Measurements from ENCODE around the gene NRG2.

Gene NRG2

DNA sequence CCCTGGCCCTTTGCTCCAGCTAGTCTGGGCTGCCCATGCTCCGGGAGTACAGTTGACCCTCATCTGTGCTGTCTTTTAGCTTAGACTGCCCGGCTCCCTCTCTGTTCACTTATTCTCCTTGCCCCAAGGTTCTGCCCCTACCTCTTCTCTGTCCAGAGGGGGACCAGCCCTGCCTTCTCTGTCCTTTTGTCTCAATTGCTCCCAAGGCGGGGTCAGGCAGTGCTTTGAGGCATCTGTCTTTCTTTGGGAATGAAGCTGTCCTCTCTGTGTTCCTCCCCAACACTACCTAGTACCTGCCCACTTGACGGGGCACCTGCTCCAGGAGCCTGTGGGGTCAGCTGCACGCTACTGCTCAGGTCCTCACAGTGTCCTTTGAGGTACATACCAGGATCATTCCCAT lies 188.1 kb downstream of the NRG2 start:
- DNase-seq (ENCODE audit: low spot score) = no peak

DNA sequence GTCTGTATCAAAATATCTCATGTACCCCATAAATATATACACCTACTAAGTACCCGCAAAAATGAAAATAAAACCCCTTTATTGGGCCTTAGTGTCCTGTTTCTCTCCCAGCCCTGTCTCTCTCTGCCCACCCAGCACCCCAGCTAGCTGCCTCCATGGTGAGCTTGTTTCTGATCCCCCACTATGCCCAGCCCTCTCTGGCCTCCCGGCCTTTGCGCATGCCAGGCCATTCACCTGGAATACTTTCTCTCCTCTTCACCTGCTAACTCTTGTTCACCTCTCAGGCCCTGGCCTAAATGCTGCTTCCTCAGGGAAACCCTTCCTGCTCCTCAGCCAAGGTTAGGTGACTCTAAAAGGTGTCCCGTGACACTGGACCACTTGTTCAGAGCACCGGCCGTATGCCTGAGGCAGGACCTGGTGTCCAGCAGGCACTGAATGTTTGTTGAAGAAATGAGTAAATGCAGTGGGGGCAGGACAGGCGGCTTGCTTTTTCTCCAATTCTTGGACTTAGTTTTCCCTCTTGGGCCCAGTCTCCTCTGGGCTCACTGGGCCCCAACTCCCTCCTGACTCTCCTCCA lies 189.0 kb downstream of the NRG2 start:
- no peak for DNase-seq (ENCODE audit: low spot score)

DNA sequence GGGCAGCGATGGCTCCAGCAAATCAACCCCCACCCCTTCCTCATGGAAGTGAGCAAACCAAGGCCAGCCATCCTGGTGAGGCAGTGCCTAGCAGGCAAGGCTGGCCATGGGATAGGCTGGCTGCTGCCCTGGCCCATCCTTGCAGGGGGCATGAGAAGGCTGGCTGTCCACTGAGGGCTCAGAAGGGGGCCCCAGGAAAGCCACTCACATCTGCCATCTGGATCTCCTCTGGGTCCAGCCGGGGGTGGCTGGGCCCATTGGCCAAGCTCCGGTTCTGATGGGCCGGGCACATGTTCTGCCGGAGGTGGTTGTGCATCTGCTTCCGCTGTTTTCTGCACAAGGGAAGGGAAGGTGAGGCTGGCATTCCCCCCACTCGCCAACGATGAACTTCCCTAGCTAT lies 190.4 kb downstream of the NRG2 start:
- no peak for DNase-seq (ENCODE audit: low spot score)

DNA sequence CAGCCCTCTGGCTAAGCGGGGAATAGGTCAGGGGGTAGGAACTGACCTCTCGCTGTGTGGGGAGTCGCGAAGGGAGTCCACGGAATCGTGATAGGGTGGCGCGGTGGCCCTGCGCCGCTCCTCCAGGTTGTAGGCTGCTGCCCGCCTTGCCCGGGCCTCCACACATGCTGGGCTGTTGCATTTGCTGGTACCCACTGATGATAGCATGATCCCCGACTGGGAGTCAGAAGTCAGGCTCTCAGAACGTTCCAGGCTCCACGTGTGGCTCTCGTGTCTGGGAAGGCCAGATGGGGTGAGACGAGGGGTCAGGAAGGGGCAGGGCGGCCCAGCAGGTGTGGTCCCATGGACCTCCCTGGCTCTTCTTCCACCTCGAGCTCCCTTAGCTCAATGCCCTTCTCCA lies 191.5 kb downstream of the NRG2 start:
- DNase-seq (ENCODE audit: low spot score) = no peak

DNA sequence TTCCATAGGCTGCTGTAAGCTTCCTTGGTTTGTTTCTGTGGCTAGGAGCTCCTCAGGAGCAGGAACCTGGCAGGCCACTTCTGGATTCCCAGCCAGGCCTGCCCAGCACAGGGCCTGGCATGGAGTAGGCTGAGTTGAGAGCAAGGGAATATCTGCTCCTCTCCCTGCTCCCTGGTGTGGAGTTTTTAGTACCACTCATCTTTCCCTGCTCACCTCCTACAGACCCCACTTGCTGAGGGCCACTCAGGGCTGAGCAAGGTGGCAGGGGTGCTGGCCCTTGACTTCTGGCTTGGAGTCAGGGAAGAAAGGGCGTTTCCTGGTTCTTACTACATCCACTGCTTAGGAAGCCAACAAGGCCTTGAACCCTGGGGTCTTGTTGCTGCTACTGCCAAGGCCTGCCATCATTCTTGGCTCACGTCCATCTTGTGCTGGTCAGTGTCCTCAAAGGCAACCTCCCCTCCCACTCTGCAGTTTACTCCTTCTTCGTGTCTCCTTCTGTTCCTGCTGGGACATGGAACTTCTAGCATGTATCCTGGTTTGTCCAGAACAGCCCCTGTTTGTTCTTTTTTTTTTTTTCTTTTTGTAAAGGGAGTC lies 192.6 kb downstream of the NRG2 start:
- DNase-seq (ENCODE audit: low spot score) = no peak

DNA sequence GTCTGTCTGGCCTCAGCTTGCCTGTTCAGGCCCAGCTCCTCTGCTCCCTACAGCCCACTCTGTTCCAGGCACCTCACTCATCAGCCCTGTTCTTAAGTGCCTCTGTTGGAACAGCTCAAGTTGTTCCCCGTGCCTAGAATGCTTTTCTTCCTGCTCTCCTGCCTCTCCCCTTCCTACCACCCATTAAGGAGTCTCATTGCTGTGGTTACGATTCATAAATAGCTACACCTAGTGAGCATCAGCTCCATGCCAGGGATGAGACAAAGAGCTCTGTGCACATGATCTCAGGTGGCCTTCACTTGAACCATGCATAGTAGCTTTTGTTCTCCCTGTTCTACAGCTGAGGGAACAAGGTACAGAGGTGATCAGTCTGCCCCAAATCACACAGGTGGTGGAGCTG lies 193.2 kb downstream of the NRG2 start:
- DNase-seq (ENCODE audit: low spot score) = peak; percentile 67

DNA sequence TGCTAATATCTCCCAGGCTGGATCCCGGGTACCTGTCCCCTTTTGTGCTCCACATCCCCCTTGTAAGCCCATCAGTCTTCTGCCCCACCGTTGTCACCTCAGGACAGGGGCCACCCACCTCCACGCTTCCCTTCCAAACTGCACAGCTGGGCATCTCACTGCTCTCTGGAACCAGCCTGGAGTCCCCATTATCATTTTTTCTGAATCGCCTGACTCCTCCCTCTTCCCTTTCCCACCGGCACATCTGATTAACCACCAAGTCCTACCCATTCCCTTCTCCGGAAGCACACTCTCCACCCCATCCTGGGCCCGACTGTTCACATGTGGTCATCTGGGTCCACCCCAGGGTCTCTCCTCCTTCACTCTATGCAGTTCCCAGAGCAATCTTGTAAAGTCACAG lies 193.6 kb downstream of the NRG2 start:
- DNase-seq (ENCODE audit: low spot score) = peak; percentile 37

DNA sequence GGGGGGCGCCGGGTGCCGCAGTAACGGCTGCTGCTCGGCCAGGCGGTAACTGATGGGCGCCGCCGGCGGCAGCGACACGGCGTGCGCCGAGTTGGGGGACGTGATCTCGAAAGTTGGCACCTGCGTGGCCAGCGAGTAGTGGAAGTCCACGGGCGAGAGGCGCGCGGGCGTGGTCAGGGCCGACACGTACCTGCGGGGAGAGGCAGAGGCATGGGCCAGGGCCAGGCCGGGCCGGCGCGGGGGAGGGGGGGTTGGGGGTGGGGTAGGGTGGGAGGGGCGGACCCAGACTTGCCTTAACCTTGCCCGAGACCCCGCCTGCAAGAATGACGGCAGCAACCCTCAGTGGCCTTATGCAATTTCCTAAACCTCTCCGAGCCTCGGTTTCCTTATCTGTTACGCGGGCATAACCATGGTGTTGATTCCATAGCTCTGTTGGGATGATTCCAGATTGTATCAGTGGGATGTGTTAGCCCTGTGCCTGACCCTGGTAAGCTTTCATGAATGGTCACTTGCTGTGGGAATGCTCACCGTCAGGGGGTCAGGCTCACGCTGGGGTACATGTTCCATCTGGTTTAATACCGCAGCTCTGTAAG lies 194.5 kb downstream of the NRG2 start:
- no peak for DNase-seq (ENCODE audit: low spot score)

DNA sequence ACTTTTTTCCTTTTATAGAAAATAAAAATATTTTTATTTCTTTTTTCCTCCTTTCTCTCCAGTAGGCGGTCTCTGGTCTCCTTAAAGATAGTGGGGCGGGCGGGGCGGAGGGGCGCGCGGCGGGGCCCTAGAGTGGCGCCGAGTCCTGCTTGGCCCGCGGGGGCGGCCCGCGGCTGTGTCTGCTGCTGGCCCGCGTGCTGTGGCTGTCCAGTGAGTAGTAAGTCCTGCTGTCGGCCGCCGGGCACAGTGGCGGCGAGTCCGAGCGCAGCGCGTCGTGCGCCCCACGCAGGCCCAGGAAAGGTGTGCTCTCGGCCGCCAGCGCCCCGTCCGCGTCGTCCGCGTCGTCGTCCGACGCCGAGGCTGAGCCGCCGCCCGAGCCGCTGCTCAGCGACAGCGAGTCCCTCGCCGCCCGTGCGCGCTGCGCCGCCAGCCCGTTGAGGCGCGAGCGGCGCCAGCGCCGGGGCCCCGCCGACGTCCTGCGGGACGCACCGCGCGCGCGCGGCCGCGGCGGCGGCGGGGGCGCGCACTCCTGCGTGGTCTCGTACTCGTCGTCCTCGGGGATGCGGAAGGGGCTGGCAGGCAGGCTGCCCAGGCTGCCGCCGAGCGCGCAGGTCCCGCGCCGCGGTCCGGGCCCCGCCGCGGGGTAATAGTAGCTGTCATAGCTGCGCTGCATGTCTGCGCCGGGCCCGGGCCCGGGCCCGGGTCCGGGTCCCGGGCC lies 195.2 kb downstream of the NRG2 start:
- DNase-seq (ENCODE audit: low spot score) = peak; percentile 68

DNA sequence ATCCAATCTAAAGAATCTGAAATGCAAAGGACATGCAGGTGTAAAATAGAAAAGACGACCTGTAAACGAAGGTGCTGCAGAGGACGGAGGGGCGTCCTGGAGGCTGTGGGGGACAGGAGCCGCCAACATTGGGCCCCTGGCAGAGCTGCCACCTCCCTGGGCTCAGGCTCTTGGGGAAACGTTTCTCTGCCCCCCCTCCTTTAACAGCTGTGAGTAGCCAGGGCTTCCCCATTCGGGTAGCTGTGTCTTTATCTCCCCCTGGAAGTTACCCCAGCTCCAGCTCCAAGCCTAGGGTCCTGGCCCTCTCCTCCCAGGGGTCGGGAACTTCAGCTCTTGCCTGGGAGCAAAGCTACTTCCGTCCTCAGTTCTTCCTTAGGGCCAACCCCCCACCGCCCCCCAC lies 196.0 kb downstream of the NRG2 start:
- no peak for DNase-seq (ENCODE audit: low spot score)

DNA sequence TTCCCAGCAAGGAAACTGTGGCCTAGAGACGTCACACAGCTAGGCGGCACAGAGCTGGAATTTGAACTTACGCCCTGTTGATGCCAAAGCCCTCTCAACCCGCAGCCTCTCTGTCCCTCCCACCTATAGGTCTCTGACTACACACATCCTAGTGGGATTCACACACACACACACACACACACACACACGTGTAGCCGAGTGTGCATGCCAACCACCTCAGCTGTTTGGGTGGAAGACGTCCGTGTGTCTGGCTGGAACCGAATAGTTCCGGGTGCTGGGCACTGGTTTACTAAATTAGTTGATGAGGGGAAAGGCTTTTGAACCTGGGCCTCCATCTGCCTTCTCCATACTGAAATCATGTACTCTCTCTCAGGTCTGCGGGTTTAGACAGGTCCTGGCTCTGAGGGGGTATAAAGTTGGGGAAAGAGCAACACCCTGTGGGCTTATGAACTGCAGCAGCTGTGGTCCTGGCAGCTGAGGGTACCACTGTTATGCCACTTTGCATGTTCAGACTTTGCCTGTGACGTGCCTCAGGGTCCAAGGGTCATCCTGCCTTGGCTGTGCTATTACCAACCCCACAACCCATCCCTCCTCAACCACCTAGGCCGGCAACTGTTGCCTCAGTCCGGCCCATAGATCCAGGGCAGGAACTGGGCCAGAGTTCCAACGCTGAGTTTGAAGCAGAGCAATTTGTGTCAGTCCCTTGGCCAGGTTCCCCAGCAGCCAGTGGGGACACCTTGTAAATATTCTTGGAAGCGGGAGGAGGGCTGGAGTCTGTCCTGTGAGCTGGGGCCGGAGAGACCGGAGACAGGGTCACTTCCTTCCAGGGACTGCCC lies 197.0 kb downstream of the NRG2 start:
- DNase-seq (ENCODE audit: low spot score) = peak; percentile 61

DNA sequence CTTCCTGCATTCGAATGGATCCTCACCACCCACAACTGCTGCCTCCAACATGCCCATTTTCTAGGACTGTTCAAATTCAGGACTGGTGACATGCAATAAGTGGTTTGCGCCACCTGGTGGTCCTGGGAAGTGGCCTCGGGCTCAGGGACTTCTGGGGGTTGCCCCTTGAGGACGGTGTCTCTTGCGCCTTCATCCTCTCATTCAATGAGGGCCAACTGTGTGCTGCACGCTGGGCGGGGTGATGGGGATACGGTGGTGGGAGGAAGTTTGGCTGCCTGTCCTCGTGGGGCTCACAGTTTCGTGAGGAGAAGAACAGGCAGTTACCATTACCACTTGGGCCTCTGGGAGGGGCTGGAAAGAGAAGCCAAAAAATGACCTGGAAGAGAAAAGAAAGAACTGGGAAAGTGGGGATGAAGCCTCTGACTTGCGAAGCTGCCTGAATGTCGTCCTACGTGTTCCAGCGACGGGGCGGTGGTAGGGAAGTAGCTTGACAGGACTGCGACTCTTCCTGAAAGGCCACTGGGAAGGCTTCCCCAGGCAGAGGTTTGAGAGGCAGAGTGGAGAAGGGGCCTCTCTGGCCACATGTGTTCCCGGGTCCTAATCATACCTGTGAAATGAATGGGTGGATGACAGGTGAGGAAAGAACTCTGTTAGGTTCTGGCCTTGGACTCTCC lies 198.5 kb downstream of the NRG2 start:
- peak; percentile 80 for DNase-seq (ENCODE audit: low spot score)

DNA sequence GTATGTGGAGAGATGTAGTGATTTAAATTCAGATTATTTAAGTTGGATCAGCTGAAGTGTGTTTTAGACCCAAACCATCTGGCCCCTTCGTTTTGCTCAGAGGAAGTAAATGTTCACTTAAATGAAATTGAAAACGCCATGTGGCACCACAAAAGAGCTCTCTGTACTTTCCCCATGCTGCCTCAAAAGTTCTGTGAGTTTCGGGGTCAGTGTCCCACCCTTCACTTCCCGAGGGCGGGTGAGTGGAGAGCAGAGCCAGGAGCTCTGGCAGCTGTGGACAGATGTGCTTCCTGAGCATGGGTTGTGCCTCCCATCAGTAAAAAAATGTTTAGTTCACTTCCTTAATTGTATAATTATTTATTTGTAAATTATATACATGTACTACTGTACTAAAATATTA lies 199.1 kb downstream of the NRG2 start:
- DNase-seq (ENCODE audit: low spot score) = no peak

DNA sequence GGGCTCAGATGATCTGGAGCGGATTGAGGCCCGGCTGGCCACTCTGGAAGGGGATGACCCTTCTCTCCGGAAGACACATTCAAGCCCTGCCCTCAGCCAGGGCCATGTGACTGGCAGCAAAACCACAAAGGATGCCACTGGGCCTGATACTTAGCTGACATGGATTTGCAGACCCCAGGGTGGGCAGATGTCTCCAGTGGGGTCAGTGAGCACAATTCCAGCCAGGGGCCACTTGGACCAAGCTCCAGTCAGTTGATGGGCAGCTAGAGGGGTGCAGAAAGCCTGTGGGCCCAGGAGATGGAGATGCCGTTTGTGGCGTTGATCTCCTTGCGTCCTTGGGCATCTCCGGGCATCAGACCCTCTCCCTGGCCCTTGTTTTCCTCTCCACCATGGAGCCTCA lies 200.8 kb downstream of the NRG2 start:
- no peak for DNase-seq (ENCODE audit: low spot score)

DNA sequence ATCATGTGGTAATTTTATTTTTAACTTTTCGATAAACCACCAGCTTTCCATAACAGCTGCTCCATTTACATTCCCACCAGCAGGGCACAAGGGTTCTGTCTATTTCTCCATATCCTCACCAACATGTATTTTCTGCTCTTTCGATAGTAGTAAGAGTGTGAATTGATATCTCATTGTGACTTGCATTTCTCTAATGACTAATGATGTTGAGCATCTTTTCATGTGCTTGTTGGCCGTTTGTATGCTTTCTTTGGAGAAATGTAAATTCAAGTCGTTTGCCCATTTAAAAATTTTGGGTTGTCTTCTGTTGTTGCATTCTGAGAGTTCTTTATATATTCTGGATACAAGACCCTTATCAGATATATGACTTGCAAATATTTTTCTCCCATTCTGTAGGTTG lies 201.6 kb downstream of the NRG2 start:
- no peak for DNase-seq (ENCODE audit: low spot score)

DNA sequence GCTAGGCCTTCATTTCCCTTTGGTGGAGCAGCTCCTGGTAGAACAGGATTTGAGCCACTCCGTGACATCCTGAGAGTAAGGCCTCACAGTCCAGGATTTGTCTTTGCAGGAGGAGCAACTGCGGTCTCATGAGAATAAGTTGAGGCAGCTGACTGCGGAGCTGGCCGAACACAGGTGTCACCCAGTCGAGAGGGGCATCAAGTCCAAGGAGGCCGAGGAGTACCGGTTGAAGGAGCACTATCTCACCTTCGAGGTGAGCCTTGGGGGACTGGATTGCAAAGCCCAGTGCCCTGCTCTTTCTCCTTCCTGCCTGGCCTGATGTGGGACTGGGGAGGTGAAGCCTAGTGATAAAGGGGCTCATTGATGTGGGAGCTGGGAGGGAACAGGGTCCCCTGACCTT lies 203.2 kb downstream of the NRG2 start:
- no peak for DNase-seq (ENCODE audit: low spot score)

DNA sequence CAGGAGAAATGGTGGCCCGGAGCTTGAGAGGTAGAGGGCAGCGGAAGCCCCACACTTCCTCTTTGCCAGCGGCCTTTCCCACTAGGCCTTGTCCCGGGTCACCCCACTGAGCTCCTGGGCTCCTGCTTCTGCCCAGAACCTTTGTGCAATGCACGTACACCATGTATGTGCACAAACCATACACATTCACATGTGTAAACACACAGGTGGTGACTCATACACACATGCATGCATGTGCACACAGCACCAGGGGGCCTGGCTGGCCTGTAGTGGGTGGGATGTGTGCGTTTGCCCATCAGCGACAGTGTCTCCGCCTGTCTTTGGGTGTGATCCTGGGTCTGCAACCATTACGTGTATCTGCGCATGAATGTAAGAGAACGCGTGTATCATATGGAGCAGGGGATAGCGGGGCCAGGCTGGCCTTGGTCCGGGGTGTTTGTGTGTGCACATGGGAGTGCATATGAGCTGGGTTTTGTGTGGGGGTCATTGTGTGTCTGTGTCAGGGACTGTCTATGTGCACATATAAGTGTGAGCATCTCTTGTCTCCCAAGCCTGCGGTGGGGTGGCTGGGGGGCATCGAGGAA lies 203.8 kb downstream of the NRG2 start:
- no peak for DNase-seq (ENCODE audit: low spot score)

DNA sequence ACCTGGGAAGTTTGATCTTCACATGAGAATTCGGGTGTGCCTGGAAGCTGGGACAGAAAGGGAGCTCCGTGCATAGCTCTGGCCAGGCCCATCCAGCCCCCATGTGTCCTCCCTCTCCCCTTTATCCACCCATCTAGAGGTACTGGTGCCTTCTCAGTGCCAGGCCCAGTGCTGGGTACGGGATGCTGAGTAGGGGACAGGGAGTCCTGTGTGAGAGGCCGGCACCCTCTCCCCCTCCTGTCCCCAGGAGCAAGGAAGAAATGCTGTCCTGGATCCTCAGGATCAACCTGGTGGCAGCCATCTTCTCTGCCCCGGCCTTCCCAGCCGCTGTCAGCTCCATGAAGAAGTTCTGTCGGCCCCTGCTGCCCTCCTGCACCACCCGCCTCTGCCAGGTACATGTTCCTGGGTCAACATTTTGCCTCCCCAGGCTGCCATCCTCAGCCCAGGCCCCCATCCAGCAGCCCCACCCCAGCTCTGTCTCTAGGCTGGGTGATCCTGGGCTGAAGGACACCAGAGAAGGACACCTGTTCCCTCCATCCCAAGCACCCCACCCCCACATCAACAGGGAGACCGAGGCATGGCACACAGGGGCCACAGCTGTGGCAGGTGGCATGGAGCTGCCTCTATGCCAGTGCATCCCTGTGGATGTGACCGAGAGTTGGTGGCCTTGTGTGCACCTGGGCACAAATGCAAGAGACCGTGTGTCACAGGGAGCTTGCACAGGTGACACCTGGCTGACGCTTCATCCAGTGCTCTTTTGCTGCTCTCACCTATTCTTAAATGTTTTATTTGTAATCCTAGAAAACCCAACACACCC lies 204.5 kb downstream of the NRG2 start:
- no peak for DNase-seq (ENCODE audit: low spot score)

DNA sequence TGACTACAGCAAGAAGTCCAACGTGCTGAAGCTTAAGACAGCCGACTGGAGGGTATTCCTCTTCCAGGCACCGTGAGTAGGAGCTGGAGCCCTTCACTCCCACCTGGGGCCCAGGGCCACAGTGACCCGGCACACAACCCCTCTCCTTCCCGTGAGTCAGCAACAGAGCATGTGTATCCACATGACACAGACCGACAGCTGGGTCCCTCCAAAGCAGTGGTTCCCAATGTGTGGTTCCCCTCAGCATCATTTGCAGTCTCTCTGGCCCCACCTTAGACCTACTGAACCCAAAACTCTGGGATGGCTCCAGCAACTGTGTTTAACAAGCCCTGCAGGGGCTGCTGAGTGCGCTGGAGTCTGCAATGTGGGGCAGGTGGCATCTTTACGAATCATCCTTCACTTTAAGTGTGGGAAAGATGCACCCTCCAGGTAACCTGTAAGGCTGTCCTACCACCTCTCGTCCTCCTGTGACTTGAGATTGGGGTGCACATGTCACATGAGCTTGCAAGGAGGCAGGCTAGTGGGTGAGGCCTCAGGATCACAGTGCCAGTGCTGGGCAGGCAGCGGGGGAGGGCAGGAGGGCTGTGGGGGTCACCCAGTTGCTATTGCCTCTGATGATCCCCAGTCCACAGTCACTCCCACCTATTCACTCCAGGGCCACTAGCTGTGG lies 205.3 kb downstream of the NRG2 start:
- DNase-seq (ENCODE audit: low spot score) = no peak
